GM19043 (cell line): Measurements from ENCODE around the gene HTR1B.

ENCODE experiments used
- ATAC-seq: cut with Tn5 transposase; IDR thresholded peaks from one replicate; pipeline ENCODE4 v1.9.1; 2021; ENCODE audit warnings: low read depth; ENCODE audit not compliant: unreplicated experiment

Gene HTR1B

DNA sequence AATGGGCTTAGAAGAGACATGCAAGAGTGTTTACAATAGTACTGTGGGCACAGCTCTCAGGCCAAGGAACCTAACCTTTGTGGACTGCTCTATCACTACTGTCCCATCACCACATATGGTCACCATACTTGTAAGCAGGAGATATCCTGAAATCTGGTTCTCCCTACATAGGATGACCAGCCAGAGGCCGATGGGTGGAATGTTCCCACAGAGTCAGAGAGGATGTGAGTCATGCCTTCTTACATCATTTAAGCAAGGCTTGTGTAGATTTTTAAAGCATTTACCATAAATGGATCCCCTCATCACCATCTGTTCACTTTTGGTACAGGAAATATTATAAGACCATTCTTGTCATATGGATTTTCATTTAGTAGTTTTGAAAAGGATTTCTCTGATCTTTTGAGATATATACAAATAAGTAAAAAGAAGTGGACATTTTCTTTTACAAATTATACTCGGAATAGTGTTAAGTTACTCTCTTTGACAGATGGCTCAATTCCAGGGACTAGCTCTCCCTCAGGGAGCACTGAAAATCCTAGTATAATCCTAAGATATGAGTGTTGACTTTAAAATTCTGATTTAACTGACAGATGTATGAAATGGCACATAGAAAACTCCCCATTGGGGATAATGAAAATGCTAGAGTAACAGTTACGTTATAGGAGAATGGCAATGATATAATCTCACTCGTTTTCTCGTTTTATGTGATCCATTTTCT, 6.6 kb downstream of the HTR1B start:
- ATAC-seq = no peak

- no peak for ATAC-seq
Observed at GRCh38 chr6:77455271-77455670, 8.0 kb downstream of the HTR1B start.

GRCh38 chr6:77454386-77454785, 8.9 kb downstream of the HTR1B start:
- ATAC-seq = no peak

DNA sequence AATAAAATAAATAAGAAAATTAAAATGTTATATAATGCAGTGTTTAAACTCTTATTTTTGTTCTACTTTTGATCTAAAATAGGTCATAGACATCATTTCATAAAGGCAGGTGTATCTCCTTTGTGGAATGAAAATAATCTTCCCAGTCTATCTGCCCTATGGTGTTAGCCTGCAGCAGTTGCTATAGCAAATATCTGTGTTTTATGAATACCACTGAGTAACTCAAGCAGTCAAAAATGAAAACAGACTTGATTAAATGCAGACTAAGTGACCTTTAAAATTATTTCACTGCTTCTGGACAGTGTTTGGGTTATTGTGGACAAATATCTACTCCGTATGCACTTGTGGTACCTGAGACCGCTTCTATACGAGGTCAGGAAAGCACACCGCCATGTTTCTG, 11.8 kb downstream of the HTR1B start:
- ATAC-seq = no peak

- no peak for ATAC-seq
Observed at GRCh38 chr6:77450924-77451323, 12.4 kb downstream of the HTR1B start.

DNA sequence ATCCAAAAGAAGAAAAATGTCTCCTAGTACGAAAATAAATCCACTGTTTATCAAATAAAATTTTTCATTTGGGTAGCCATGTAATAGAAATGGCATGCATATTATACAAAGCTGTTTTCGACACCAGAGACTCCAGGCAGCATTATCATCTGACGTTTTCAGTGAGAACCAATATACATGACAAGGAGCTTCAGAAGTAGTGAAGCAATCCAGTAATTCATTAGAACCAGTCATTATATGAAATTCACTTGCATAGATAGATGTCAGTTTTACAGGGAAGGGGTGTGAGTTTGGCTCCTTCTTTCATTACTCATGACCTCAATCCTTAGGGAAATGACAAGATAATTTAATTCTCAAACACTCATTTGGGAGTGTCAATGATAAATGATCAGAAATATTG, 14.7 kb downstream of the HTR1B start:
- ATAC-seq = no peak

DNA sequence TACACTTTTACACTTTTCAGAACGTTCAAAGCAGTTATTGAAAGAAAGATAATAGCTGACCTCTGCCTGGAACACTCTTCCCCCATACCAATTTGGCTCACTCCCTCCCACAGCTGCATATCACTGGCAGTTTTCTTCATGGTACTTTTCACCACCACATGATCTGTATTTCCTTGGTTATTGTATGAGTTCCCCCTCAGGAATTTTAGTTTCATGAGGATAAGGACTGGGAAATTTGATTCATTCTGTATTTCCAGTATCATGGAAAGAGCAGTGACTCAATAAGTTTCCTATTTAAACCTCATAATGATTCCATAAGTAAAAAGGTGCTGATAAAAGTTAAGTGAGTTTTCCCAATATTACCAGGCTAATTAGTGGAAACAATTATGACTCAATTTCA, 16.0 kb downstream of the HTR1B start:
- ATAC-seq = no peak

DNA sequence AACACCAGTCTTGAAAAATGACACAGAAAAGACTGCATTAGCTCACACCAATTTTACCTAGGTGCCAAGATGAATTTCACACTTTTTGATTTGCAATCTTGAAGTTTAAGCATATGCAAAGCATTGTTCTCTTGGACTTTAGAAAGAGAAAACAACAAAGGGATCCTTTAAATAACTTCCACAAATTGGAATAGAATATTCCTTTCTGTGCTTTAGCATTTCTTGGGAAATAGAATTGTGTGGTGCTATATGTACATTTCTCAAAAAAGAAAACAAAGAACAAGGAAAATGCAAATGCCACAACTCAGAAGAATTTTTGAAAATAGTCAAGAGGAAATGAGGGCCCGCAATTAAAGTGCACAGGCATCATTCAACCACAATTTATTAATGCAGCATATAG, 17.0 kb downstream of the HTR1B start:
- no peak for ATAC-seq

- no peak for ATAC-seq
Observed at GRCh38 chr6:77445214-77445613, 18.1 kb downstream of the HTR1B start.

- no peak for ATAC-seq
Observed at GRCh38 chr6:77440206-77440976, 22.9 kb downstream of the HTR1B start.

DNA sequence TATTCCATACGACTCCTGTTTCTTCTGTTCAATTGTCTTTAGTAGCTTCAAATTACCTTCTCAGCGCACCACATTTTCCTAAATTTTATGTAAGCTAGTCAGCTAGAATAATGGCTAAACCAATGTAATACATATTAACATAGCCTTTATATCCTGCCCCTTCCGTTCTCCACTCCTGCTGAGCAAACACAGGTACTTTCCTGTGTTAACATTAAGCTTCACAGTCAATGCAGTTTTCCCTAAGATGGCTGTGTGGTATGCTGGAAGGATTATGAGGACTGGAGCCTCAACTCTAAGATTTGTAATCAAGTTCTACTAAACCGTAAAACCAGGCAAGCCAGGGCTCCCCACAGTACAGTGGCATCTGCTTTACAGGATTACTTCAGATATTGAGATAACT, 29.4 kb downstream of the HTR1B start:
- no peak for ATAC-seq

DNA sequence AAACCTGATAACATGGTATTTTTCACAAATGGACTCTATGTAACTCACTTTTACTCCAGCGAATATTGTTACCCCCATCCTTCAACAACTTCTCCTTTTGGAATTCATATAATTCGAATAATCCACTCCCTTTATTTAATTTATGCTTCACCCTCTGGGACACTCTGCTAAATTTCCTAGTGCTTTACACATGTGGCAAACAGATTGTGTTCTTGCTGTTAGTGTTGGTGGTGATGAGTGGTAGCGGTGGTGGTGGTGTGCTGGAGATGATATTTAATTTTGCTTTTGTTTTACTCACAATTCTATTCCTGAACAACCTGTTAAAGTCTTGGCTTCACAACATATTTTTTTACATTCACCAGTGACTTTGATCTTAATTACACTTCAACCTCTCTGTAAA, 32.8 kb downstream of the HTR1B start:
- no peak for ATAC-seq

DNA sequence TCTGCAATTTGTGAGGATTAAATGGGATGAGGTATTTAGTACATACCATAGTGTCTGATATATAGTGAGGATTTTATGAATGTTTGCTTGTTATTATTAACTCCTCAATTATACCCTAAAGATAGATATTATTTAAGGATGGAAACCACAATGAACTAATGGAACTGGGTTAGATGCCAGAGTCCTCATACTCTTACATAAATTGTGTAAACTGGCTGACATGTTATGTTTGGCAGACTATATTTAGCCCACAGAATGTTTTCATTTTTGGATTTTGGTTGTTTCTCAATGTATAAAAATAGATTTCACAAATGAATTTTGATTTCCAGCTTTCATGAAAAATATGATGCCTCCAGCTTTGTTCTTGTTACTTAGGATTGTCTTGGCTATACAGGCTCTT, 37.6 kb downstream of the HTR1B start:
- no peak for ATAC-seq

- ATAC-seq = no peak
Observed at GRCh38 chr6:77425216-77425615, 38.1 kb downstream of the HTR1B start.

DNA sequence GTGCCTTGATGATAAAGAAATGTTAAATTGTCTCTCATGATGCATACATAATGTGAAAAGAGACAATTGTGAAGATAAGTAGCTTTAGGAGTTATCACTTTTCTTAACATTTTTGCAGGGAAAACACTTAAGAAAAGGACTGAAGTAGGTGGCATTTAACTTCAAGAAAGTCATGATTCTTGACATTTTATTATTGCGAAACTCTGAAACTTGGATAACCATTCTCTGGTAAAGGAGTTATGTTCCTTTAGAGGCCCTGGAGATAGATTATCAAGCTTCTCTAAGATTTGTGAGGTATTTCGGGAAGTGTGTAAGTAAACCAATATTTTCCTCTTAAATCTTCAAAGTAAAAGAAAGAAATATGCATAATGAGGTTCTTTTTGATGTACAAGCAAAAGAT, 38.5 kb downstream of the HTR1B start:
- ATAC-seq = no peak

GRCh38 chr6:77416839-77417238, 46.5 kb downstream of the HTR1B start:
- ATAC-seq = no peak

GRCh38 chr6:77415706-77416105, 47.6 kb downstream of the HTR1B start:
- peak; percentile 63 for ATAC-seq
